Rectal smooth muscle tissue (tissue), 1 donor: ENCODE measurements around the gene FNDC5.

Source experiments
- H3K27ac ChIP-seq: one replicate; pipeline ENCODE4 v1.7.0; 2013; ENCODE audit warnings: low read depth, low read length, inconsistent platforms
- H3K27me3 ChIP-seq: one replicate; pipeline ENCODE4 v1.7.0; 2013; ENCODE audit warnings: low read length; ENCODE audit not compliant: control insufficient read depth, insufficient read depth
- H3K36me3 ChIP-seq: one replicate; pipeline ENCODE4 v1.7.0; 2013; ENCODE audit warnings: low read length; ENCODE audit not compliant: control insufficient read depth, insufficient read depth
- H3K4me1 ChIP-seq: one replicate; pipeline ENCODE4 v1.7.0; 2013; ENCODE audit warnings: low read length; ENCODE audit not compliant: control insufficient read depth, insufficient read depth
- H3K4me3 ChIP-seq: one replicate; pipeline ENCODE4 v1.7.0; 2013; ENCODE audit warnings: low read length
- H3K9ac ChIP-seq: one replicate; pipeline ENCODE4 v1.7.0; 2013; ENCODE audit warnings: low read length

Gene FNDC5

GRCh38 chr1:32876341-32877210 is 5.9 kb upstream of the FNDC5 start:
- H3K27ac ChIP-seq, result no peak overlapping the region
- H3K27me3 ChIP-seq, result peaks cover 3% of the 10 kb centered on the region
- H3K4me3 ChIP-seq, result no peak overlapping the region
- H3K4me1 ChIP-seq, result no peaks in the 10 kb centered on the region
- no peaks in the 10 kb centered on the region for H3K36me3 ChIP-seq
- H3K9ac ChIP-seq, result no peak overlapping the region

GRCh38 chr1:32874860-32875752 is 4.4 kb upstream of the FNDC5 start:
- Histone ChIP-seq H3K27ac (no peak overlapping the region), H3K9ac (no peak overlapping the region), H3K27me3 (peaks cover 5% of the 10 kb centered on the region), H3K36me3 (no peaks in the 10 kb centered on the region), H3K4me3 (no peak overlapping the region), H3K4me1 (peaks cover 2% of the 10 kb centered on the region)

- Histone ChIP-seq H3K4me1 (peaks cover 3% of the 10 kb centered on the region), H3K4me3 (no peak overlapping the region), H3K9ac (no peak overlapping the region), H3K36me3 (no peaks in the 10 kb centered on the region), H3K27me3 (peaks cover 7% of the 10 kb centered on the region), H3K27ac (no peak overlapping the region)
Measured at GRCh38 chr1:32873484-32873883, 2.8 kb upstream of the FNDC5 start.

DNA sequence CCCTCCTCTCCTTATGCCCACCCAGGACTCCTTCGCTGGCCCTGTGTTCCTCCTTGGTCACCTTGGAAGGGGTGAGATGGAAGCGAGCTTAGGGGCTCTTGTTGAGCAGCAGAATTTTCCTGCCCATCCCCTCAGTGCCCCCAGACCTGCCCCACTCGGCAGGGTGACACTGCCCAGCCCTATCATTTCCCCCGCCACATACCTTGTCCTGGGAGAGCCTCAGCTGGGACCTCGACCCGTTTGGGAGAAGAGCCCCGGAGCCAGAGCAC is 1.4 kb upstream of the FNDC5 start:
- Histone ChIP-seq H3K4me1 (peaks cover 3% of the 10 kb centered on the region), H3K4me3 (no peak overlapping the region), H3K27ac (no peak overlapping the region), H3K27me3 (peaks cover 7% of the 10 kb centered on the region), H3K9ac (no peak overlapping the region), H3K36me3 (no peaks in the 10 kb centered on the region)

DNA sequence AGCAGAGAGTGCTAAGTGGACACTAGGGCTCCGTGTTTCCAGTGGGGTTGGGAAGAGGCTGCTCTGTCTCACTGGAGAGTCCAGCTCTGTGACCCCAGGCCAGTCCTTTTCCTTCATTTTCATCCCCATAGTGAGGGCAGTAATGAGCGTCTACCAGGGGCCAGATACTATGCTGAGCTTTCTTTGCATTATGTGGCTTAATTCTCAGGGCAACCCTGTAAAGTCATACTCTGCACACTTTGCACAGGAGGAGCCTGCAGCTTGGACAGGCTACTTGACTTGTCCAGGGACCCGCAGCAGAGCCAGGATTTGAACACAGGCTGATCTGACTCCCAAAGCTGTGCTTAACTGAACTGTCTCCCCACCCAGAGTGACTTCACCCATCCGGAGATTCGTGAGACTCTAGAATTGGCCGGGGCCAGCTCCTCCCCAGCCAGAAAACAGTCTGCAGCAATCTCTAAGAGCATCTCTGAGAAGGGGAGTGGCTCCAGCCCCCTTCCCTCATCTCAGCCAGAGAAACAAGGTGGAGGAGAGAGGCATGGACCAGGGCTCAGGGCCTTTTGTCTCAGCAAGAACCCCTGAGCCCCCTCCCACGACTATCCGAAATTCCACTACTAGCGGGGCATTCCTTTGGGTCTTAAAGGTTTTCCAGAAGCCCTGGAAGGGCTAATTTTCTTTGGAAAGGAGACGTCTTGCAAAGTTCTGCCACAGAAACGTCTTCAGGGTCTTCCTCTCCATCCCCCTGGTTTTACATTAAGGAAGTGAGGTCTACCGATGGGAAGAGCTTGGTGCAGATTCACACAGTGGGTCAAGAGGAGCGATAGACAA is 866 bp upstream of the FNDC5 start:
- H3K4me3 ChIP-seq, result peak overlapping the region; percentile 56
- H3K36me3 ChIP-seq, result no peaks in the 10 kb centered on the region
- no peak overlapping the region for H3K27ac ChIP-seq
- H3K9ac ChIP-seq, result peak overlapping the region; percentile 43
- H3K4me1 ChIP-seq, result peaks cover 3% of the 10 kb centered on the region
- peaks cover 7% of the 10 kb centered on the region for H3K27me3 ChIP-seq

- H3K4me3 ChIP-seq, result peak overlapping the region; percentile 6
- H3K9ac ChIP-seq, result no peak overlapping the region
- peaks cover 7% of the 10 kb centered on the region for H3K27me3 ChIP-seq
- H3K4me1 ChIP-seq, result peaks cover 3% of the 10 kb centered on the region
- H3K27ac ChIP-seq, result no peak overlapping the region
- no peaks in the 10 kb centered on the region for H3K36me3 ChIP-seq
Measured at GRCh38 chr1:32869923-32870614, 643 bp downstream of the FNDC5 start.

DNA sequence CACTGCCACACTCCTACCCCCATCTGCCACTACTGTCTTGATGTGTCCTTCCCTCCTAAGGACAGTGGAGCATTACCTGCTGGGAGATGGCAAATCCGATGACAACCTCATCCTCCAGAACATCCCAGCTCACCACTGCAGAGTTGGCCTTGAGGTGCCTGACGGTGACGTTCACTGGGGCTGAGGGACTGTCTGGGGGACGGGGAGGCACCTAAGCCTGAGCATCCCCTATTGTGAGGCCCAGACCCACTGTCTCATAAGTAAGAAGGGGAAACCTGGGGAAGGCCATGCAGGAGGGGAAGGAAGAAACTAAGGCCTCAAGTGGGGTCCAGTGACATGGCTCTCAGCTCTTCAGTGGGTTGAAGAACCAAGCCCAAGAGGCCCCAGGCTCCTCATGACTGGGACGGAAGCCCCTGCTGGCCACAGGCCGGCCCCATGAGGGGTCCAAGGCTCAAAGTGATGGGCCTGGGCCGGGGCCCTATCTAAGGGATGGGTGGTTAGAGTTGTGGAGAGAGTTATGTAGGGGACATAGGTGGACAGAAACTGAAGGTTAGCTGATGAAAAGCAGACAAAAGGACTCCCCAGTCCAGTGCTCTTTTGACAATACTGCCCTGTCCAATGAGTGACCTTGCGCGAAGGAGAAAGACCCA is 1.8 kb downstream of the FNDC5 start:
- Histone ChIP-seq H3K4me3 (no peak overlapping the region), H3K27me3 (peaks cover 7% of the 10 kb centered on the region), H3K4me1 (peaks cover 3% of the 10 kb centered on the region), H3K36me3 (no peaks in the 10 kb centered on the region), H3K27ac (no peak overlapping the region), H3K9ac (no peak overlapping the region)

DNA sequence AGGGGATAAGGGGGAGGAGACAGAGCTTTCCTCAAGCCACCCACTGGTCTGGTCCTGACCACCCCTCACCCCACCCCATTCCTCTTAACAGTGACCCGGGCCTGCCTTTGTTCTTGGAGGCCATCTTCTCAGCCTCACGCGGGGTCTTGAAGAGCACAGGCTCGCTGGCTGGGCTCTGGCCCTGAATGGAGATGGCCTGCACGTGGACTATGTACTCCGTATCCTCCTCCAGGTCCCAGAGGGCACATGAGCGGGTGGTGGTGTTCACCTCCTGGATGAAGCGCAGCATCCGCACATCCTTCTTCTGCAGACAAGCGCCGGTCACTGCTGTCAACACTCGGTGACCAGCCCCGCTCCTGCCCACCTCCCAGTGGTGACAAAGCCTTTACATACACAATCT is 2.6 kb downstream of the FNDC5 start:
- Histone ChIP-seq H3K36me3 (no peaks in the 10 kb centered on the region), H3K27ac (no peak overlapping the region)

DNA sequence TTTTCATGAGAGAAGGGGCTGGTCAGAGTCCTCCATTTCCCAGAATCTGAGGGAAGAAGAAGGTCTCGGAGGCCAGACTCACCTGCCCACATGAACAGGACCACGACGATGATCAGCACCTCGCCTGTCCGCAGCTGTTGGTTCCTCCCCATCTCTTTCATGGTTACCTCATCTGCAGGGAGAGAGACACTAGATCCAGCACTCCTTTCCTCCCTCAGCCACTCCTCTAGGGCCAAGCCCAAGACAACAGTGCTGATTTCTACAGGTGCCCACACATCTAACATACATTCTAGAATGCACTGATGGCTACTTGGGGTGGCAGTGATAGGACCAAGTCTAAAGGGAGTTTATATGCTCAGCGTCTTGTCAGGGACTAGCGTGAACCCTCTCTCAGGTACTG is 3.0 kb downstream of the FNDC5 start:
- Histone ChIP-seq H3K4me3 (no peak overlapping the region), H3K9ac (no peak overlapping the region), H3K4me1 (peaks cover 3% of the 10 kb centered on the region), H3K27me3 (peaks cover 7% of the 10 kb centered on the region), H3K27ac (no peak overlapping the region), H3K36me3 (no peaks in the 10 kb centered on the region)

More for the DNA sequence above, 2.6 kb downstream of the FNDC5 start:
- Histone ChIP-seq H3K4me3 (no peak overlapping the region), H3K27me3 (peaks cover 7% of the 10 kb centered on the region), H3K9ac (no peak overlapping the region), H3K4me1 (peaks cover 3% of the 10 kb centered on the region)

DNA sequence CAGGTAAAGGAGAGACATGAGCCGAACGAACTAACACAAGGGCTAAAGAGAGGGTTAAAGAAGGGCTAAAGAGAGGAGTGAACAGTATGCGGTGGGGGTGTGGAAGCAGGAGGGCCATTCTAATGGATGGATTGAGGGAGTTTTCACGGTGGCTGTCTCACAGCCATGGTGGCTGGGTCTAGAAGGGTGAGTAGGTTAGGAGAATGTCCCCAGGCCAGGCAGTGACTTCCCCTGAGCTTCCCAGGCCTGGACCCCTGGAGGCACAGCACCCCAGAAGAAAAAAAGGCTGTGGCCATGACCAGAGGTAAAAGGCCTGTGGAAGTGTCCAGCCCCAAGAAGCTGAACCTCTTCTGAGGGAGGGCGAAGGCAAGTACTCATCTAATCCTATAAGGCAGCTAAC is 3.6 kb downstream of the FNDC5 start:
- H3K36me3 ChIP-seq, result peaks cover 3% of the 10 kb centered on the region
- no peak overlapping the region for H3K9ac ChIP-seq
- no peak overlapping the region for H3K27ac ChIP-seq
- peaks cover 6% of the 10 kb centered on the region for H3K27me3 ChIP-seq
- H3K4me1 ChIP-seq, result peaks cover 3% of the 10 kb centered on the region
- no peak overlapping the region for H3K4me3 ChIP-seq

DNA sequence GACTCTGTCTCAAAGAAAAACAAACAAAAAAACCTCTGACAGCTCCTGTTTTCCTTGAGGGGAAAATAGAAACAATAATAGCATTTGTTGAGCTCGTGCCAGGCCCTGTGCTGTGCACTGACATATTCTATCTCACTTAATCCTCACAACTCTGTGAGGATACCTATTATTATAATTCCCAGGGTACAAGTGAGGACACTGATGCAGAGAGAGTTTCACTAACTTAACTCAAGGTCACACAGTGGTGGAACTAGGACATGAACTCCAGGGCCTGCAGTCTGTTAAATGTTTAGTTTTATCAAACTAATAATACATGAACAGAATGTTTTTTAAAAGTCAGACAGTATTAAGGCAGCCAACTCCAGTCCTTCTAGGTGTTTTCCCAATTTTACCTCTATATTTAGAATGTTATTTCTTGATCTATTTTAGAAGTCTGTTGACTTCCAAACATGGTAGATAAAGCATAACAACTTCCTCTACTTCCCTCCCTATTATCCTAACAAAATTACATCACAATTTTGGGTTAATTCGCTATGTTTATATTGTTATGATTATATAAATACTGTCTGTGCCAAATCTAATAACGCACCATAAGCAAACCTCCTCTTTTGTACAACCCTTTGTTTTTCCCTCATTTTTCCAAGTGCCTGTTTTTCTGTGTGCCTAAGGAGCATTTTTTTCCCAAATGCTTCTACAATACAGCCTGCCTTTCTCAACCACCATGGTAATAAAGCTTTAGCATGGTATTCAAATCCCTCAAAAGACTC is 4.9 kb downstream of the FNDC5 start:
- Histone ChIP-seq H3K27me3 (peaks cover 2% of the 10 kb centered on the region), H3K36me3 (peaks cover 4% of the 10 kb centered on the region), H3K27ac (no peak overlapping the region), H3K4me1 (peaks cover 3% of the 10 kb centered on the region), H3K9ac (no peak overlapping the region), H3K4me3 (no peak overlapping the region)
